NCI-H187 (cell line): Measurements from ENCODE around the gene TTYH3.

Experiments used
- DNase-seq, 2 experiments: peaks; one replicate each; lab custom pipeline; 2025; lab: John Stamatoyannopoulos, UW

The TTYH3 gene

GRCh38 chr7:2616387-2617324 is 15.1 kb upstream of the TTYH3 start:
- DNase-seq, result no peak

GRCh38 chr7:2617325-2617905 is 14.4 kb upstream of the TTYH3 start:
- no peak for DNase-seq

GRCh38 chr7:2619116-2619515 is 12.7 kb upstream of the TTYH3 start:
- DNase-seq, result no peak

GRCh38 chr7:2621061-2621828 is 10.5 kb upstream of the TTYH3 start:
- no peak for DNase-seq

DNA sequence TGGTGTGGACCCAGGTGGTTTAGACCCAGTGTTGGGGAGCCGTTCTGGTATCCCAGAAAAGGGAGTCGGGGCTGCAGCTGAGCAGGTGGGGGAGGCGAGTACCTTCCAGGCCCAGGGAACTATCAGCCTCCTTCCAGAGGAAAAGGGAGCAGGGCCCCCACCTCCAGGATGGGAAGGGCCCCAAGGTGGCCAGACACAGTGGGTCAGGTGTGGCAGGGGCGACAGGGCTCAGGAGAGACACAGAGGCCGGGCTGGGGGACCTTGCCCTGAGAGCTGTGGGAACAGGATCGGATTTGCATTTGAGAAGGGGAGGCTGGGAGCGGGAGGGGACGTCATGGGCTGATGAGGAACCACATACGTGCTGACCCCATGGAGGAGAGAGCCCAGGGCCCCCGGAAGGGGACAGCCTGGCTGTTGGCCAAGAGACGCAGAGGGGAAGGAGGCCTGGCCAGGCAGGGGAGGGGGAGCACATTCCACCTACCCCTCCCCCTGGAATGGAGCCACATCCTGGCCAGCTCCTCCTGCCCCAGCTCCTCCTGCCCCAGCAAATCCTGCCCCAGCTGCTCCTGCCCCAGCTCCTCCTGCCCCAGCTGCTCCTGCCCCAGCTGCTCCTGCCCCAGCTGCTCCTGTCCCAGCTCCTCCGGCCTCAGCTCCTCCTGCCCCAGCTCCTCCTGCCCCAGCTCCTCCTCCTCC is 9.7 kb upstream of the TTYH3 start:
- no peak for DNase-seq

DNA sequence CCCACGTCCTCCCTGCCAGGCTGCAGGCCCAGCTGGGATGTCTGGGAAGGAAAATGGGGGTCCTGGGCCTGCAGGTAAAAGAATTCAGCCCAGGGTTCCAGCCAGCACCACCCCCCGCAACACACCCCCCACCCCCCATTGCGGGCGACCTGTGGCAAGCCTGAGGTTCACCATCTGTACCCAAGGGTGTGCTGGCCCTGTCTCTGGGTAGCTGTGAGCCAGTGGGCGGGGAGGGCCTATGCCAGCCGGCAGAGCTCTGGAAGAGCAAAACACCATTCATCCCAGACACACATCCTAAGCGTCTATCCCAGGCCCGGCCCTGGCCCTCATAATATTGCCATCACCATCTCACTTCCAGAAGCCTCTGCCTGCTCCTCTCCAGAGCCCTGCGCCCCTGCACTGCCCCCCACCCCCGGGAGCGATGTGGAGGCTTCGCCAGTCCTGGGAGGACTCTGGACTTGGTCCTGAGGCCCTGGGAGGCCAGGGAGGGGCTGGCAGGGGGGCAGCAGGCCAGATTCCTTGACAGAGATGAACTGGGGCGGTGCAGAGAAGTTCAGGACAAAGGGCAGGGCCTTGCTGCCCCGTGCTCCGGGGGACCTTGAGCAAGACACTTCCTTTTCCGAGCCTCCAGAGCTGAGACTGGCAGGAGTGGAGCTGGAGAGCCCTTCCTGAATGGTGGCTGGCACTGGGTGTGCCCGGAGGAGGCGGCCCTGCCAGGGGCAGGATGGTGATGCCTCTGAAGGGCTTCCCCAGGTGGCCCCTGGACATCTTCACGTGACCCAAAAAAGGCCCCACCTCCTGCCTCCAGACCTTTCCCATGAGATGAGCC is 8.7 kb upstream of the TTYH3 start:
- no peak for DNase-seq

GRCh38 chr7:2623698-2624014 is 8.1 kb upstream of the TTYH3 start:
- DNase-seq, result no peak

DNA sequence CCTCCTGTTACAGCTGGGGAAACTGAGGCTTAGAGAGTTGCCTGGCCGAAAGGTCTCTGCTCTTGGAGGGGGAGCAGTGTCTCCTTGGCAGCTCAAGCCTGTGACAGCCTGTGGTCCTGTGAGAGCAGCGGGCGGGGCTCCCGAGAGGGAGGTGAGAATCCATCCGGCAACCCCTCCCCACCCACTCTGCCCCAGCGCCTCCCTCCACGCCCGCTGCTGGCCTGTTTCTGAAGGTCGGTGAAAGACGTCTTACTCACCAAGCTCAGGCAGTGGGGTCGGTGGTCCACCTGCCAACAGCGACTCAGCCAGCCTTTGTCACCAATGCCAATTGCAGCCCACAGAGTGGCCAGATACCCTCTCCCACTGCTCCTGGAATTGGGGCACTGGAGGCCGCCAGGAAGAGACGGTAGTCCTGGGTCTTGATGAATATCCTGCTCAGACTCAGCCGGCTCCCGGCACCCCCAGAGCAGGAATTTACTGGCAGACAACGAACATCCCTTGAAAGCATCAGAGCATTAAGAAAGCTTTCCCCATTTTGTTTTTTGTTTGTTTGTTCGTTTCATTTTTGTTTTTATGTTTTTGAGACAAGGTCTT is 7.4 kb upstream of the TTYH3 start:
- DNase-seq, result no peak

DNA sequence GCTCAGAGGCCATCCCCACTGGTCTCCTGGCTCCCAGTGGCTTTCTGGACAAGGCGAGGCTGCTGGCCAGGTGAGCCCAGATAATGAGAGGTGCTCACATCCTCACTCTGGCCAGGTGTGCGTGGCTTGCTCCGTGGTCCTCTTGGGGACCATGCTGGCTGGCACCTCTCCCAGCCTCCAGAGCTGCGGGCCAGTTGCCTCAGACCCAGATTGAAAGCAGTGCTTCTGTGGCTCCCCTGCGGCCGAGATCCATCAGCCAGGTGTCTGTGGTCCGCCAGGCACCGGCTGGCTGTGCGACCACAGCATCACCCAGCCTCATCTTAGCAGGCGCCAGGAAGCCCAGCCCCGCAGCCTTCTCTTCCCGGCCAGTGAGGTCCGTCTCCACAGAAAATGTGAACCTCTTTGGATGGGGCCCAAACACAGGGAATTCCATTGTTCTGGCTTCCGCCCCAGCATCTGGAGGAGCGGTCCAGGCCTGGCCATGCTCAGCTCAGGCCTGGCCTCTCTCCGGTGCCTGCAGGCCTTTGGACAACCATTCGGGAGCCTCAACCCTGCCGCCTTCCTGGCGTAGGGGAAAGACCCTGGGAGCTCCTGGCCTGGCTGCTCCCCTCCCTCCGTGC is 5.2 kb upstream of the TTYH3 start:
- DNase-seq, result no peak

DNA sequence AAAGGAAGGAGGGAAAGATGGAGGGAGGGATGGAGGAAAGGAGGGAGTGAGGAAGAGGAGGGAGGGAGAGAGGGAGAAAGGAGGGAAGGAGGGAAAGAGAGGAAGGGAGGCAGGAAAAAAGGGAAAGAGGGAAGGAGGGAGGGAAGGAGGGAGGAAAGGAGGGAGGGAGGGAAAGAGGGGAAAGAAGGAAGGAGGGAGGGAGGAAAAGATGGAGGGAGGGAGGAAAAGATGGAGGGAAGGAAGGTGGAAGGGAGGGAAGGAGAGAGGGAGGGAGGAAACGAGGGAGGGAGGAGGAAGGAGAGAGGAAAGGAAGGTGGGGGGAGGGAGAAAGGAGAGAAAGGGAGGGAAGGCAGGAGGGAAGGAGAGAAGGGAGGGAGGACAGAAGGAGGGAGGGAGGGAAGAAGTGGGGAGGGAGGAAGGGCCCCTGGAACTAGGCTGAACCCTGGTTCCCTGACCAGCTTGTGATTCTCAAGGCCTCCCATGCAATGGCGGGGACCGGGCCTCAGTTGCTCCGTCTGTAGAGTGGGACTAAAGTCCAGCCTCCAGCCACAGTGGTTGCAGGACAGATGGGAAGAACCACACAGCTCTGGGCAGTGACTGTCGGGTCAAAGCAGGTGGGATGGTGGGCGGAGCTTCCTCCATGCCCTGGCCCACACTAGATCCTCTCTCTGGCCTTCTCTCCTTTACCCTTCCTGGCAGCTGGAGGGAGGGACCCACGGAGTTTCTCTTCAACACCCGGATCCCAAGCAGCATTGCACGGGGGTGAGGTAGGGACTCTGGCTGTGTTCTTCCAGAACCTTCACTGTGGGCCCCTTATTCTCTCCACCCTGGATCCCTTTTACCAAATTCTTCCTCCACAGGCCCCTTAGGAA is 4.3 kb upstream of the TTYH3 start:
- no peak for DNase-seq

DNA sequence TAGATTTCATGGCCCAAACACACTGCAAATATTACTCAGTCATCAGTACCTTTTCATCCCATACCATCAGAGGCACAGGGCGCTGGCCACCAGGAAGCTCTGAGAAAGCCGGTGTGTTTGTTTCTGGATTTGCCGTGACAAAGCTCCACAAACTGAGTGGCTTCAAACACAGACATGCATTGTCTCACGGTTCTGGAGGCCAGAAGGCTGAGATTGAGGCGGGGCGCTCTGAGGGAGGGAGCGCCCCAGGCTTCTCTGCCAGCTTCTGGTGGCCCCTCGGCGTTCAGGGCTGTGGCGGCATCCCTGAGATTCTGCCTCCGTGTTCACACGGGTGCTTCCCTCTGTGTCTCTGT is 3.7 kb upstream of the TTYH3 start:
- no peak for DNase-seq

- no peak for DNase-seq
These were observed 2.9 kb upstream of the TTYH3 start for GRCh38 chr7:2628891-2629290.

GRCh38 chr7:2629746-2630681 is 1.8 kb upstream of the TTYH3 start:
- no peak for DNase-seq

- DNase-seq, result no peak
These were observed 1.1 kb downstream of the TTYH3 start for GRCh38 chr7:2632733-2633537.

- no peak for DNase-seq
These were observed 1.9 kb downstream of the TTYH3 start for GRCh38 chr7:2633538-2634266.

GRCh38 chr7:2634267-2635145 is 2.7 kb downstream of the TTYH3 start:
- DNase-seq, result no peak
